ENCODE results near the gene WNT11. TPM values are rescaled to one million over a fixed set of nuclear protein-coding genes. Genes with fewer than 3 reads are reported as not detected.

WNT11 gene
- total RNA-seq, 1 experiment from 2014 or later, result 29.0 TPM

GRCh38 chr11:76239483-76240160, 33.3 kb upstream of the WNT11 start:
- intact Hi-C loops (cut with micrococcal nuclease; ENCODE audit: unreplicated experiment), result no loop called here
- Mint-ChIP-seq H3K36me3 (ENCODE audit: insufficient read depth, unreplicated experiment) (peaks cover 14% of the 10 kb centered on the region), H3K9me3 (ENCODE audit: unreplicated experiment) (no peaks in the 10 kb centered on the region), H3K27me3 (ENCODE audit: insufficient read depth, unreplicated experiment) (peaks cover 3% of the 10 kb centered on the region), H3K4me1 (ENCODE audit: low read depth, unreplicated experiment) (peaks cover 6% of the 10 kb centered on the region), H3K27ac (ENCODE audit: unreplicated experiment) (no peak overlapping the region), H3K4me3 (ENCODE audit: unreplicated experiment) (no peak overlapping the region)
- Histone ChIP-seq H3K27me3 (replicated peaks; ENCODE audit: control insufficient read depth, insufficient read depth, low read length) (no peaks in the 10 kb centered on the region), H3K4me1 (no peaks in the 10 kb centered on the region), H3K36me3 (ENCODE audit: control insufficient read depth, insufficient read depth, low read length) (no peaks in the 10 kb centered on the region), H3K4me3 (ENCODE audit: low read depth, low read length) (no peak overlapping the region), H3K9me3 (no peaks in the 10 kb centered on the region)
- ChIA-PET CTCF (interaction anchor here (0.6 to 1.4 kb wide), 4 partner anchors 10 to 89 kb away, joined by 3 to 6 read pairs (median 4); no protein-coding TSS in a partner anchor), POLR2A (no interaction called here)
- no peak for DNase-seq
- TF ChIP-seq CTCF (IDR thresholded peaks at IDR 0.05; ENCODE audit: insufficient read depth in 1 of 2, low read depth in 1 of 2, low read length in 1 of 2, severe bottlenecking in 1 of 2, unreplicated experiment in 1 of 2), result no peak
- no TSS peak for BruUV-seq (replicated peaks)

GRCh38 chr11:76238551-76238950, 32.2 kb upstream of the WNT11 start:
- no peaks in the 10 kb centered on the region for H3K27me3 ChIP-seq (replicated peaks; ENCODE audit: control insufficient read depth, insufficient read depth, low read length)
- Mint-ChIP-seq H3K36me3 (ENCODE audit: insufficient read depth, unreplicated experiment) (peaks cover 14% of the 10 kb centered on the region), H3K27me3 (ENCODE audit: insufficient read depth, unreplicated experiment) (peaks cover 3% of the 10 kb centered on the region), H3K4me3 (ENCODE audit: unreplicated experiment) (no peak overlapping the region), H3K27ac (ENCODE audit: unreplicated experiment) (no peak overlapping the region), H3K4me1 (ENCODE audit: low read depth, unreplicated experiment) (peaks cover 6% of the 10 kb centered on the region), H3K9me3 (ENCODE audit: unreplicated experiment) (no peaks in the 10 kb centered on the region)
- no peak for TF ChIP-seq CTCF (IDR thresholded peaks at IDR 0.05; ENCODE audit: insufficient read depth in 1 of 2, low read depth in 1 of 2, low read length in 1 of 2, severe bottlenecking in 1 of 2, unreplicated experiment in 1 of 2)
- H3K4me1 ChIP-seq, result no peaks in the 10 kb centered on the region
- CTCF ChIA-PET, result no interaction called here
- intact Hi-C loops (cut with micrococcal nuclease; ENCODE audit: unreplicated experiment), result no loop called here
- BruUV-seq (replicated peaks), result no TSS peak
- no peaks in the 10 kb centered on the region for H3K9me3 ChIP-seq
- DNase-seq, result no peak
- H3K36me3 ChIP-seq (ENCODE audit: control insufficient read depth, insufficient read depth, low read length), result no peaks in the 10 kb centered on the region
- POLR2A ChIA-PET, result no interaction called here
- no peak overlapping the region for H3K4me3 ChIP-seq (ENCODE audit: low read depth, low read length)

GRCh38 chr11:76237914-76238313, 31.6 kb upstream of the WNT11 start:
- H3K4me3 Mint-ChIP-seq (ENCODE audit: unreplicated experiment), result no peak overlapping the region
- H3K27ac Mint-ChIP-seq (ENCODE audit: unreplicated experiment), result no peak overlapping the region
- Histone ChIP-seq H3K27me3 (replicated peaks; ENCODE audit: control insufficient read depth, insufficient read depth, low read length) (no peaks in the 10 kb centered on the region), H3K9me3 (no peaks in the 10 kb centered on the region), H3K36me3 (ENCODE audit: control insufficient read depth, insufficient read depth, low read length) (no peaks in the 10 kb centered on the region), H3K4me3 (ENCODE audit: low read depth, low read length) (no peak overlapping the region), H3K4me1 (no peaks in the 10 kb centered on the region)
- POLR2A ChIA-PET, result interaction anchor here (0.6 kb wide), 1 partner anchor 25 kb away, joined by 3 read pairs; no protein-coding TSS in a partner anchor
- peak in 1 of 2 experiments; percentile 64 for DNase-seq
- H3K9me3 Mint-ChIP-seq (ENCODE audit: unreplicated experiment), result no peaks in the 10 kb centered on the region
- peaks cover 6% of the 10 kb centered on the region for H3K4me1 Mint-ChIP-seq (ENCODE audit: low read depth, unreplicated experiment)
- CTCF ChIA-PET, result interaction anchor here (4.6 kb wide), 1 partner anchor 29 kb away, joined by 34 read pairs; no protein-coding TSS in a partner anchor
- peaks cover 14% of the 10 kb centered on the region for H3K36me3 Mint-ChIP-seq (ENCODE audit: insufficient read depth, unreplicated experiment)
- intact Hi-C loops (cut with micrococcal nuclease; ENCODE audit: unreplicated experiment), result no loop called here
- H3K27me3 Mint-ChIP-seq (ENCODE audit: insufficient read depth, unreplicated experiment), result peaks cover 3% of the 10 kb centered on the region
- peak in 1 of 2 experiments; percentile 18 for TF ChIP-seq CTCF (IDR thresholded peaks at IDR 0.05; ENCODE audit: insufficient read depth in 1 of 2, low read depth in 1 of 2, low read length in 1 of 2, severe bottlenecking in 1 of 2, unreplicated experiment in 1 of 2)
- BruUV-seq (replicated peaks), result no TSS peak

Data from Caco-2 (cell line).